GM23248 (cell line): ENCODE results near the gene NAXD.

Experiments used
- EZH2 ChIP-seq: fragments of 200-600 bp; sonication (generic); IDR thresholded peaks from 2 replicates; pipeline ENCODE4 v1.6.1; 2018; ENCODE audit warnings: antibody characterized with exemption, mild to moderate bottlenecking; ENCODE audit not compliant: insufficient read depth, poor library complexity, severe bottlenecking
- EZH2phosphoT487 ChIP-seq: fragments of 200-600 bp; sonication (generic); IDR thresholded peaks from 2 replicates; pipeline ENCODE4 v1.6.1; 2018; ENCODE audit warnings: antibody characterized with exemption, moderate library complexity, mild to moderate bottlenecking, low read depth; ENCODE audit not compliant: insufficient read depth

DNA sequence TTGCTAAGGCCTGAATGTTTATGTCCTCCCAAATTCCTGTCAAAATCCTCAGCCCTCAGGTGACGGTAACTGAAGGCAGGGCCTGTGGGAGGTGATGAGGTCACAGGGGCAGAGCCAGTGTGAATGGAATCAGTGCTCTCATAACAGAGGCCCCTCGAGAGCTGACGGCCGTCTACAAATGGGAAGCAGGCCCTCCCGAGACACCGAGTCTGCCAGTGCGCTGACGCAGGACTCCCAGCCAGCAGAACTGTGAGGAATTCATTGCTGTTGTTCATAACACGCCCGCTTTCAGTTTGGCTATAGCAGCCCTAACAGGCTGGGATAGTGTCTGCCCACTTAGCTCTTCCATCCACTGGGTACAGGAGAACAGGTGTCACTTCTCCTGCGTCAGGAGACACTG, 49.3 kb downstream of the NAXD start:
- no peak for TF ChIP-seq EZH2phosphoT487
- no peak for TF ChIP-seq EZH2
